Activated CD8-positive, alpha-beta T cell treated with anti-CD3 and anti-CD28 coated beads, Interleukin-2, amount 10 ng/mL, durations not matched to agents 7 days and 5 days (primary cell): Measurements from ENCODE around the gene RFWD3. TPM values are rescaled to one million over a fixed set of nuclear protein-coding genes. Genes with fewer than 3 reads are reported as not detected.
"Not testable (repeated sequence)": the region's sequence is repeated elsewhere in the genome, so short reads cannot be mapped to it uniquely, and the experiment has no call there.

ENCODE experiments used
- ATAC-seq: fragments of 150-1000 bp; cut with Tn5 transposase; one replicate; pipeline ENCODE4 v1.10.0; 2021; ENCODE audit warnings: moderate library complexity
- CTCF ChIA-PET: fragments of 350-600 bp; sonication (Branson Sonifier 250); formaldehyde crosslinking; loops from one replicate; lab custom pipeline; 2021; ENCODE audit warnings: antibody characterized with exemption; lab: Charles Lee
- POLR2A ChIA-PET: fragments of 350-600 bp; sonication (Branson Sonifier 250); formaldehyde crosslinking; loops from one replicate; lab custom pipeline; 2021; ENCODE audit warnings: antibody characterized with exemption; lab: Charles Lee
- DNase-seq: peaks from one replicate; pipeline ENCODE4 v3.0.0-alpha.2; 2020
- H3K27ac Mint-ChIP-seq: one replicate; pipeline ENCODE4 v1.8.0; 2021; ENCODE audit warnings: mild to moderate bottlenecking, mixed read lengths
- H3K27me3 Mint-ChIP-seq: one replicate; pipeline ENCODE4 v1.8.0; 2021; ENCODE audit warnings: low read depth, mixed read lengths
- H3K36me3 Mint-ChIP-seq: one replicate; pipeline ENCODE4 v1.8.0; 2021; ENCODE audit warnings: low read depth, mixed read lengths
- H3K4me1 Mint-ChIP-seq: one replicate; pipeline ENCODE4 v1.8.0; 2021; ENCODE audit warnings: low read depth, mixed read lengths
- H3K4me3 Mint-ChIP-seq: one replicate; pipeline ENCODE4 v1.8.0; 2021; ENCODE audit warnings: mild to moderate bottlenecking, mixed read lengths
- H3K9me3 Mint-ChIP-seq: one replicate; pipeline ENCODE4 v1.8.0; 2022; ENCODE audit warnings: mixed read lengths; ENCODE audit not compliant: insufficient read depth
- total RNA-seq, 2 experiments: library from RNA; stranded (reverse); gene quantifications; one replicate each; pipeline ENCODE4 v1.2.3, GENCODE V29; 2021

The RFWD3 gene
- total RNA-seq, 2 experiments from 2014 or later: 119 to 120 TPM

GRCh38 chr16:74666010-74666421 is 661 bp downstream of the RFWD3 start:
- ChIA-PET CTCF (interaction anchor here (1.0 to 4.6 kb wide), 3 partner anchors 13 to 66 kb away, joined by 5 to 25 read pairs (median 24); partner anchors contain the start of gene MLKL), POLR2A (interaction anchor here (0.6 to 6.9 kb wide), 18 partner anchors 8 to 444 kb away, joined by 3 to 91 read pairs (median 6); partner anchors contain the start of genes GLG1, MLKL and PSMD7)
- H3K36me3 Mint-ChIP-seq: peaks cover 52% of the 10 kb centered on the region
- H3K27ac Mint-ChIP-seq: peak overlapping the region; percentile 97
- H3K4me3 Mint-ChIP-seq: peak overlapping the region; percentile 93
- ATAC-seq (no peak), DNase-seq (no peak)
- H3K4me1 Mint-ChIP-seq: peaks cover 53% of the 10 kb centered on the region
- peaks cover 8% of the 10 kb centered on the region for H3K9me3 Mint-ChIP-seq
- no peaks in the 10 kb centered on the region for H3K27me3 Mint-ChIP-seq

DNA sequence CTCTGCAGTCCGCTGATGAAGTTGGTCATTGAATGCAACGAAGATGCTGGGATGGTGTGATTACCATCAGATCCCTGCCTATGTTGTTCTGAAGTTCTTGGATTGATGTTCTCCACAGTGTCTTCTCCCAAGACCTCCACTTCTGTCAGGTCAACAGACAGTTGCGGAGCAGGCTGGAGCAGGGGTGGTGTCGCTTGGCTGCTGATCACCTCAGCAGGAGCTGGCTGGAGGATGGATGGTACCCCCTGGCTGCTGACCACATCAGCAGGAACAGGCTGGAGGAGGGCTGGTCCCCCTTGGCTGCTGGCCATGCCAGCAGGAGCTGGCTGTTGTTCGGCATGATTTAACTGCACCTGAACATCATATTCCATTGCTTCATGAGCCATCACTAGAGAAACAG is 5.6 kb downstream of the RFWD3 start:
- ATAC-seq: no peak
- ChIA-PET POLR2A (no interaction called here), CTCF (no interaction called here)
- Mint-ChIP-seq H3K36me3 (peaks cover 84% of the 10 kb centered on the region), H3K27ac (no peak overlapping the region), H3K4me3 (no peak overlapping the region), H3K27me3 (no peaks in the 10 kb centered on the region), H3K9me3 (no peaks in the 10 kb centered on the region), H3K4me1 (peaks cover 79% of the 10 kb centered on the region)
- no peak for DNase-seq

DNA sequence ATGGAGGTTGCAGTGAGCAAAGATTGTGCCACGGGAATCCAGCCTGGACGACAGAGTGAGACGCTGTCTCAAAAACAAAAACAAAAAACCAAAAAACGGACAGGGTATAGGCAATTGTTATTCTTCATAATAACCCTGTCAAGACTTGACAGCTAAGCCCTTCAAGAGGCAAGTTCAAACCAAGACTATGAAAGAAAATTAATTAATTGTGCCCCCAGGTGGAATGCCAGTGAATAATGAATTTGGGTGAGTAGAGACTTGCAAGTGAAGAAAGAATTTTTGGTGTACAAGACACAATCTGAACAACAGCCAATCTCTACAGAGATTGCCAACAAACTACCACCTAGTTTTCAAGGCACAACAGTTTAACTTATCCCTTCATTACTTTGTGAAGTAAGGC is 6.3 kb downstream of the RFWD3 start:
- Mint-ChIP-seq H3K4me1 (peaks cover 84% of the 10 kb centered on the region), H3K27me3 (no peaks in the 10 kb centered on the region), H3K27ac (no peak overlapping the region), H3K4me3 (peak overlapping the region; percentile 36), H3K9me3 (no peaks in the 10 kb centered on the region), H3K36me3 (peaks cover 86% of the 10 kb centered on the region)
- DNase-seq (no peak), ATAC-seq (no peak)
- ChIA-PET POLR2A (interaction anchor here (0.6 kb wide), 1 partner anchor 92 kb away, joined by 3 read pairs; no protein-coding TSS in a partner anchor), CTCF (interaction anchor here (1.9 kb wide), 1 partner anchor 9 kb away, joined by 5 read pairs; no protein-coding TSS in a partner anchor)

GRCh38 chr16:74659041-74659440 is 7.6 kb downstream of the RFWD3 start:
- Mint-ChIP-seq H3K9me3 (no peaks in the 10 kb centered on the region), H3K27ac (peak overlapping the region; percentile 24), H3K27me3 (no peaks in the 10 kb centered on the region), H3K36me3 (peaks cover 84% of the 10 kb centered on the region), H3K4me3 (peak overlapping the region; percentile 51), H3K4me1 (peaks cover 83% of the 10 kb centered on the region)
- DNase-seq (no peak), ATAC-seq (no peak)
- ChIA-PET CTCF (interaction anchor here (1.9 kb wide), 1 partner anchor 8 kb away, joined by 5 read pairs; no protein-coding TSS in a partner anchor), POLR2A (interaction anchor here (2.2 kb wide), 1 partner anchor 8 kb away, joined by 10 read pairs; the partner anchor contains the start of gene RFWD3)

- H3K27ac Mint-ChIP-seq: no peak overlapping the region
- ChIA-PET CTCF (no interaction called here), POLR2A (interaction anchor here (0.7 to 2.2 kb wide), 2 partner anchors 9 to 37 kb away, joined by 3 to 10 read pairs; partner anchors contain the start of gene RFWD3)
- H3K4me1 Mint-ChIP-seq: peaks cover 76% of the 10 kb centered on the region
- H3K4me3 Mint-ChIP-seq: peak overlapping the region; percentile 27
- H3K27me3 Mint-ChIP-seq: no peaks in the 10 kb centered on the region
- peaks cover 78% of the 10 kb centered on the region for H3K36me3 Mint-ChIP-seq
- ATAC-seq: no peak
- DNase-seq: no peak
- H3K9me3 Mint-ChIP-seq: no peaks in the 10 kb centered on the region
These were observed 8.6 kb downstream of the RFWD3 start for GRCh38 chr16:74657870-74658642.

DNA sequence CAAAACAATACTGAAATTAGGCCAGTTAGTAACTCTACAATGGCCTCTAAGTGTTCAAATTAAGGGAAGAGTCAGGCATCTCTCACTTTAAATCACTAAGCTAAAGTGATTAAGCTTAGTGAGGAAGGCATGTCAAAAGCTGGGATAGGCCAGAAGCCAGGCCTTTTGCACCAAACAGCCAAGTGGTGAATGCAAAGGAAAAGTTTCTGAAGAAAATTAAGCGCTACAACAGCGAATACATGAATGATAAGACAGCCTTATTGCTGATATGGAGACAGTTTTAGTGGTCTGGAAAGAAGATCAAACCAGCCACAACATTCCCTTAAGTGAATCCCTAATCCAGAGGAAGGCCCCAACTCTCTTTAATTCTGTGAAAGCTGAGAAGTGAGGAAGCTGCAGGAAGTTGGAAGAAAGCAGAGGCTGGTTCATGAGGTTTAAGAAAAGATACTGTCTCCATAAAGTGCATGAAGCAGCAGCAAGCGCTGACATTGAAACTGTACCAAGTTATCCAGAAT is 12.1 kb downstream of the RFWD3 start:
- CTCF ChIA-PET: interaction anchor here (1.5 to 4.1 kb wide), 3 partner anchors 11 to 31 kb away, joined by 4 to 25 read pairs (median 6); partner anchors contain the start of gene RFWD3
- Mint-ChIP-seq H3K9me3 (no peaks in the 10 kb centered on the region), H3K36me3 (peaks cover 74% of the 10 kb centered on the region), H3K27me3 (no peaks in the 10 kb centered on the region), H3K4me3 (no peak overlapping the region), H3K27ac (peak overlapping the region; percentile 3), H3K4me1 (peaks cover 56% of the 10 kb centered on the region)
- no peak for DNase-seq
- POLR2A ChIA-PET: interaction anchor here (0.9 to 1.7 kb wide), 2 partner anchors 11 to 26 kb away, joined by 3 to 10 read pairs; partner anchors contain the start of gene RFWD3
- ATAC-seq: no peak

- not testable (repeated sequence) for ATAC-seq, DNase-seq, H3K9me3 Mint-ChIP-seq, H3K4me3 Mint-ChIP-seq, H3K27me3 Mint-ChIP-seq, H3K27ac Mint-ChIP-seq
- H3K36me3 Mint-ChIP-seq: peaks cover 65% of the 10 kb centered on the region
- ChIA-PET POLR2A (interaction anchor here (2.3 to 3.2 kb wide), 2 partner anchors 12 to 14 kb away, joined by 11 to 23 read pairs; partner anchors contain the start of gene RFWD3), CTCF (interaction anchor here (1.9 to 4.1 kb wide), 2 partner anchors 11 to 13 kb away, joined by 8 to 25 read pairs; partner anchors contain the start of gene RFWD3)
- H3K4me1 Mint-ChIP-seq: peaks cover 41% of the 10 kb centered on the region
These were observed 13.8 kb downstream of the RFWD3 start for GRCh38 chr16:74652883-74653282.

DNA sequence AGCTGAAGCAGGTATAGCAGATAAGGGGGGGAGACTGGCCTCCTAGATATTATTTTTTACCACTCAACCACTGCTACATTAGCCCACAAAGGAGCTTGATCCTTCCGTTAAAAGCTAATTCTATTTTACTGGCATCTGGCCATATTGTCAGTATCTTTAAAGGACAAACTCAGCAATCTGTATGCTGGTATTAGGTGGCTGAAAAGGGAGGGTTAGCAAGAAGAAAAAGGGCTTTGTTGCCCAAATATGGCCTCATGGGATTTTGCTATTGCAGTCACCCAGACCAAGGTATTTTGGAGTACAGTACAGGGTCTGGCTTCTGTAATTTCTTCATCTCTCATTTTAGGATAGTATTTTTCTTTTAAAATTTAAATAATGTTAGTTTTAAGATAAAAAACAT is 14.4 kb downstream of the RFWD3 start:
- Mint-ChIP-seq H3K9me3 (no peaks in the 10 kb centered on the region), H3K36me3 (peaks cover 62% of the 10 kb centered on the region), H3K27me3 (no peaks in the 10 kb centered on the region), H3K27ac (no peak overlapping the region), H3K4me3 (no peak overlapping the region), H3K4me1 (peaks cover 37% of the 10 kb centered on the region)
- DNase-seq (no peak), ATAC-seq (no peak)
- CTCF ChIA-PET: interaction anchor here (0.9 to 4.1 kb wide), 12 partner anchors 11 to 347 kb away, joined by 3 to 25 read pairs (median 6); partner anchors contain the start of gene RFWD3
- POLR2A ChIA-PET: interaction anchor here (0.6 to 3.2 kb wide), 3 partner anchors 12 to 46 kb away, joined by 3 to 23 read pairs (median 11); partner anchors contain the start of genes GLG1 and RFWD3

- Mint-ChIP-seq H3K36me3 (peaks cover 61% of the 10 kb centered on the region), H3K4me1 (peaks cover 33% of the 10 kb centered on the region), H3K9me3 (no peaks in the 10 kb centered on the region), H3K27me3 (no peaks in the 10 kb centered on the region), H3K4me3 (no peak overlapping the region), H3K27ac (peak overlapping the region; percentile 48)
- ChIA-PET POLR2A (interaction anchor here (2.3 to 3.2 kb wide), 2 partner anchors 13 to 15 kb away, joined by 11 to 23 read pairs; partner anchors contain the start of gene RFWD3), CTCF (interaction anchor here (0.9 to 4.1 kb wide), 16 partner anchors 8 to 347 kb away, joined by 3 to 25 read pairs (median 4); partner anchors contain the start of gene RFWD3)
- no peak for ATAC-seq
- DNase-seq: no peak
These were observed 14.8 kb downstream of the RFWD3 start for GRCh38 chr16:74651841-74652240.

- no peak overlapping the region for H3K4me3 Mint-ChIP-seq
- H3K9me3 Mint-ChIP-seq: no peaks in the 10 kb centered on the region
- peaks cover 30% of the 10 kb centered on the region for H3K4me1 Mint-ChIP-seq
- H3K27me3 Mint-ChIP-seq: no peaks in the 10 kb centered on the region
- H3K27ac Mint-ChIP-seq: peak overlapping the region; percentile 48
- DNase-seq (no peak), ATAC-seq (no peak)
- H3K36me3 Mint-ChIP-seq: peaks cover 62% of the 10 kb centered on the region
- ChIA-PET POLR2A (interaction anchor here (2.3 to 3.2 kb wide), 2 partner anchors 13 to 16 kb away, joined by 11 to 23 read pairs; partner anchors contain the start of gene RFWD3), CTCF (interaction anchor here (0.9 to 4.1 kb wide), 17 partner anchors 9 to 346 kb away, joined by 3 to 25 read pairs (median 4); partner anchors contain the start of gene RFWD3)
These were observed 15.6 kb downstream of the RFWD3 start for GRCh38 chr16:74650966-74651567.
